Fibroblast of peridontal ligament (primary cell): ENCODE results near the gene PFKFB3.
"Not testable (repeated sequence)": the region's sequence is repeated elsewhere in the genome, so short reads cannot be mapped to it uniquely, and the experiment has no call there.

Experiments
- DNase-seq: peaks from one replicate; pipeline ENCODE4 v3.0.0-alpha.2; 2010; ENCODE audit errors: extremely low read depth

Gene PFKFB3

DNA sequence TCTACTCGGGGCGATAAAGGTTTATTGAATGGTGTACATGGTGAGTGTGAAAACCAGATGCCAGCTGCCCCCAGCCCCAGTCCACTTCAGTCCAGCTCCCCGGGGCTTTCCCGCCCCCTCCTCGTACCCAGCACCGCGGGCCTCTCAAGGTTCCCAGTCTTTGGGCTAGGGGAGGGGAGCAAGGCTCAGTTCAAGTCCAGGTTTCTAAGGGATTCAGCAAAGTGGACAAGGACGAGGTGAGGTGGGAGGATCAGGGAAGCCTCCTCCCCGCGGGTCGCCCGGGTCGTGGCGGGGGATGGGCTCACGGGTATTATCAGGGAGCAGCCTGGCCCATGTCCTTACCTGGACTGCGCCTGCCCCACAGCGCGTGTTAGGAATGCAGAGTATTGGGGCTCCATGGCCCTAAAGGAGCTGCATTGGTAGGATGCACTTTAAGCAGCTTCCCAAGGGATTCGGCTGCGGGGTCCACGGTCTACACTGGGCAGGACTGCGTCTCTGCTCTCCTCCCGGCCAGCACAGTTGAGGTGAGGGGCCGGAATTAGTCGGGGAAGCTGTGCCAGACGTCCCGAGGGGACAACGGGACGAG, 541 bp upstream of the PFKFB3 start:
- DNase-seq, result no peak

DNA sequence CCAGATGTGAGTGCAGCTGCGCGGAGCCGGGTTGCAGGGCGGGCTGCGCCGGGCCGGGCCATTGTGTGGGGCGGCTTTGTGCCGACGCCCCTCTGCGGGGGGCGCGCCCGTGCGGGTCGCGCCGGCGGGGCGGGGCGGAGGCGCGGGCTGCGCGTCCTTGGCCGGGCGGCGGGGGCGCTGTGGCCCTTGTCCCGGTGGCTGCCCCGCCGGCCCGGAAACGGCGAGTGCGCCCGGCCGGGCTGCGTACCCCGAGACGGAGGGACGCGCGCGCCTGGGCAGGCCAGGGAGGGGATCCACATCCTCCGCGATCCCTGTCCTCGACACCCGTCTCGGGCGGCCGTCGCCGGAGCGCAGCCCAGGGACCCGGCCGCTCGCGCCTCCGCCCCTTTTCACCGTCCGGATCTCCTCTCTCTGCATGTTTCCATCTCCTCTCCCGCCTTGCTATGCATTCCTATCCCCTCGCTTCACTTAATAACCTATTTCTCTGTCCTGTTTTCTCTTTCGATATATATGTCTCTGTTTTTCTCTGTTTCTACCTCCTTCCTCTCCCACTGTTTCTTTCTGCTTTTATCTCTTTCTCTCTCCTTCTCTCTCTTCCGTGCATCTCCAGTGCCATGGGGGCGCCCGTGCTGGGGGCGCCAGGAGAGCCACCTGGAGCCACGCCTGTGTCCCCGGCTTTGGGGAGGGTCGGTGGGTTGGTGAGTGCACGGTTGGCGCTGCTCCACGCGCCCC, 765 bp downstream of the PFKFB3 start:
- DNase-seq, result peak; percentile 33

DNA sequence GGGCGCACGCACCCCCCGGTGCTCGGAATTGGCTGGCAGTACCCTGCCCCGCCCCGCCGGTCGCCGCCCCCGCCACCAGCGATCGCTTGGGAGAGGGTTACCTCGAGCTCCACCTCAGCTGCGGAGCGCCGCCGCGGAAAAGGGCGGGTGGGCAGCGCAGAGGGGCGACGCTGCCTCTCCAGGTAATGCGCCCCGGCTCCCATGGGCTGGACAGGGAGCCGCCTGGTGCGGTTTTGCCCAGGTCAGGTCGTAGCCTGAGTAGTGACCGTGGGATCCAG, 1.3 kb downstream of the PFKFB3 start:
- no peak for DNase-seq

DNA sequence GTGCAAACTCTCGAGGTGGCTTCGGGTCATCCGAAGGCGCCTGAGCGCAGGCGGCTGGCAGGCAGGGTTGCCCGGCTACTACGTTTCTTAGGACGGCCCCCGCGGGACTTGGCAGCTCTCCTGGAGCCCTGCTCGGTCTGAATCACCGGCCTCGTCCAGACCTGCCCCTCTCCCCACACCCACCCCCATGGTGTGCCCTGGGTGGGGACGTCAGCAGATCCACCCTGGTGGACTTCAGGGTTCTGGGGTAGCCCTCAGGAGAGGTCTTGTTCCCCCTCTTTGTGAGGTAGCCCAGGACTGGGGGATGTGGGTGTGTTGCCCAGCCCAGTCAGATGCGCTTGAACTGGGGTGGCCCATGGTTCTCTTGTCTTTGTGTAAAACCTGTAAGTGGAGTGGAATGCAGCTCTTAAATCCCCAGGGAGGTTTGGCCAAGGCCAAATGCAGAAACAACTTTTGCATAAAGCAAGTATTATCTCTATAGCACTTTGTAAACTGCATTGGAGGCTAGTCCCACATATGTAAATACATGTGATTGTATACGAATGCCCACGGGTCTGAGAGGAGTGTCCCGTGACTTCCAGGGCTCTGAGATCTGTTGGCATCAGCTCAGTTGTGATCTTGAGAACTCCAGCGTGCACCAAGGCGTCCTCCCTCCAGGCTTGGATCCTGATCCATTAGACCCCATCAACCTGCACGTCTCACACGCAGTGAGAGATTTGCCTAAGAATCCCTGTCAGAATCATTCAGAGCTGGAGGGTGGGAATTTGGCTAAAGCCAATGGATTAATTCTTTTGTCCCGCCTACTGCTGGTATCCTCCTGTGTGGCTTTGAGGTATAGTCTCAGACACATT, 1.8 kb downstream of the PFKFB3 start:
- peak; percentile 61 for DNase-seq

DNA sequence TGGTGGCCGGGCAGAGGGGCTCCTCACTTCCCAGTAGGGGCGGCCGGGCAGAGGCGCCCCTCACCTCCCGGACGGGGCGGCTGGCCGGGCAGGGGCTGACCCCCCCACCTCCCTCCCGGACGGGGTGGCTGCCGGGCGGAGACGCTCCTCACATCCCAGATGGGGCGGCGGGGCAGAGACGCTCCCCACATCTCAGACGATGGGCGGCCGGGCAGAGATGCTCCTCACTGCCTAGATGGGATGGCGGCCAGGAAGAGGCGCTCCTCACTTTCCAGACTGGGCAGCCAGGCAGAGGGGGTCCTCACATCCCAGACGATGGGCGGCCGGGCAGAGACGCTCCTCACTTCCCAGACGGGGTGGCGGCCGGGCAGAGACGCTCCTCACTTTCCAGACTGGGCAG, 3.8 kb downstream of the PFKFB3 start:
- DNase-seq, result not testable (repeated sequence)

DNA sequence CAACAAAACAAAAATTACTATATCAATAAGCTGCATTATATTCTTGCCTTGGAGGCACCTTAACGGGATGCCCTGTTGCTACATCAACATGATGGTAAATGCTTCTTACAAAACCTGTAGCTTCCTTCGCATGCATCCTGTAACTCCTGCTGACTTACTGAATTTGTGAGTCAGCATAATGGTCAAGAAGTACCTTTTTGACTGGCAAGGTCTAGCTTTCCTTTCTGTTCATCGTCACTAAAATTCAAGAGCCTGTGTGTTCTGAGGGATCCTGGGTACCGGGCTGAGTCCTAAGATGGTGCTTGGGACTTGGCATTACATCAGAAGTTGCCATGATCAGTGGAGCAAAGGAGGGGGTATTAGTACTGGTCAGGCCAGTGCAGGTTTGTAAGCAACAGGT, 4.9 kb downstream of the PFKFB3 start:
- no peak for DNase-seq

DNA sequence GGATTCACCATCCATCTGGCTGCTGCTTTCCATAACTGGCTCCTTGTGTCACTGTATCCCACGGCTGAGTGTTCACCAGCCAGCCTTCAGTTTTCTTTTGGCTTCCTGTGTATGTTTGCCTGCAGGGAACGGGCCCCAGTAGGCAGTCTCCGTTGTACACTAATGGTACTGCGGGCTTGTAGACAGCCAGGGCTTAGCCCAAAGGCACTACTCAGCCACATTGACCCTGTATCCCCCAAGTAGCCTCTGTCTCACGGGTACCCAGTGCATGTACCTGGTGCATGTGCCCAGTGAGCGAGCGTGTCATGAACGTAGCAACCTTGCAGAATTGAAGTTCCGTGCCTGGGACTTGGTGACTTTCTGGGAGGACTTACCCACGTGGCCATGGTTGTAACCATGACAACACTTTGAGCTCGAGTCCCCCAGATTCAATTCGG, 6.1 kb downstream of the PFKFB3 start:
- no peak for DNase-seq

DNA sequence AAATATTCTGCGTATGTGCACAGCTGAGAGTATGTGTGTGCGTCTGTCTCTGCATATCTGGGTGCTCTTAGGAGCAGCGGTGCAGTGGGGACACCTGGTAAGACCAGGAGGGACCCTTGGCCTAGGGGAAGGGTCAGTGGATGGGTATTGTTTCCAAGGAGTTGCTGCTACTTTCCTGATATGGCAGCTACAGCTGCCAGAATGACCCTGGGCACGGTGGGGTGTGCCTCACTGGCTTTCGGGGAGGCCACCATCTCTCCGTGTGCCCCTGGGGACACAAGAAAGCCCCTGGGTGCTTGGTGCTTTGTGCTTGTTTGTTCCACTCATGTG, 8.6 kb downstream of the PFKFB3 start:
- no peak for DNase-seq

DNA sequence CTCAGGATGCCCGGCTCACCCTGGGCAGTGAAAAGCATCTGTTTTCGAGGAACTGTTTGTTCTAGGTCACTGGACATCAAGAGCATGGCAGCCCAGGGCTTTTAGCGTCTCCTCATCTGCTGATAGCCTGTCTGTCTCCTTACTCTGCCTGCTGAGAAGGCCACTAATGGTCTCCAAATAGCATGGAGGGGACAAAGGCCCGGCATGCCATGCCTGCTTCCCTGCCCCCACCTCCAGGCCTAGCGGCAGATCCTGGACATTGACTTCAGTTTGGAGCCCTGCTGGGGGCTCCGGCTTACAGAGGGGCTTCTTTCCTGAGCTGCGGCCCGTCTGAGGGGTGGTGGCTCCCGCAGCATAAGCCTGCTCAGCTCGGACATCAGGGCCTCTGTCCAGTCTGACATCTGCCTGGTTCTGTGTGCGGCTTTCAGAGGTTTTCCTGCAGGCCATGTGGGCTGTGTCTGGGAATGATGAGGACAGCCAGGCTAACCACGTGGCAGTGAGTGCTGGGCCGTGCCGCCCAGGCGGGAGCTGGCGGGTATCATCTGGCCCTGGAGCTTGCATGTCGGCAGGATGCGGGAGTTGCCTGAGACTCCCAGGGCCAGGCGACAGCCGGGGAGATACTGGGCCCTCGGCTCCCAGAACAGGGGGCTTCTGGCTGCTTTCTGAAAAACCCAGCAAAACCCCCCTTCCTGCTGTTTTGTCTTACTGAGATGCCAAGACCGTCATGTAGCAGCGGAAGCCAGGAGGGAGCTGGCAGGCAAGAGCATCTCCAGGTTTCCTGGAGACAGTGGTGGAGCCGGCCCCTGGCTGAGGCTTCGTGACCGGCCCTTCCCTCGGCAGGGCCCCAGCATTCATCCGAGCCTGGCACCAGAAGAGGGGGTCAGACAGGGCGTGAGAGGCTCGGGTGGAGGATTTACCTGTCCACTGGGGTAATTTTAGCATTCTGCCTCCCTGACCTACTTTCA, 9.2 kb downstream of the PFKFB3 start:
- no peak for DNase-seq

DNA sequence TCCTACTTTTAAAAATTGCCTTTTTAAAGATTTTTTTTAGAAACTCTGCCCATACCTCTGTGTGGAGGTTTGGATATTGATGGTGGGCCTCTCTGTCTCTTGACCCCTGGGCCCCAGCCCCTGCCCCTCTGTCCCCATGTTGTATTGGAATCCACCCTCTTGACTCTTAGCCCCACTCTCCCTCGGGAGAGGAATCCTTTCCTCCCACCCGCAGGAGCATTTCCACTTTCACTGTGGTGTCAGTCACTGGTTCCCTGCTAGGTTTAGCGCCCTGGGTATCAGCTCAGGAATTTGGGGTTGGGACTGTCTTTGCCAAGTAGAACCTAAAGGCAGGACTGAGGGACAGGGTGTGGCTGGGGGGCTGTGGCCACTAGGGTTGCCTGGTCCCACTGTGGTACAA, 10.1 kb downstream of the PFKFB3 start:
- DNase-seq, result no peak

DNA sequence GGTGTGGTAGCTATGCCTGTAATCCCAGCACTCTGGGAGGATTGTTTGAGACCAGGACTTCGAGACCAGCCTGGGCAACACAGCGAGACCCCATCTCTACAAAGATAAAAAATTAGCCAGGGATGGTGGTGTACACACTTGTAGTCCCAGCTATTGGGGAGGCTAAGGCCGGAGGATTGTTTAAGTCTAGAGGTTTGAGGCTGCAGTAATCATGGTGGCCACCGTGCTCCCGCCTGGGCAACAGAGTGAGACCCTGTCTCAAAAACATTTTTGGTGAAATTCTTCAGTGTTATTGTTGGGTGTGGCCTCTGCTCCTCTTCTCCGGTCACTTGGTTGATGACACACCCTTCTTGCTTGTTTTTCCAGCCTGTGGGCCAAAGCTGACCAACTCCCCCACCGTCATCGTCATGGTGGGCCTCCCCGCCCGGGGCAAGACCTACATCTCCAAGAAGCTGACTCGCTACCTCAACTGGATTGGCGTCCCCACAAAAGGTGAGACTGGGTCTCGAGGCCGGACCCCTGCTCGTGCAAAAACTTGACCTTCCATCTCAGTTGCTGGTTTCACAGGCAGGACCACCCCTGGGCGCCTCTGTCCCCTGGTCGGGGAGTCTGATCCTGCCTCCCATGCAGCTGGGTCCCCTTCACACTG, 10.6 kb downstream of the PFKFB3 start:
- DNase-seq, result no peak

DNA sequence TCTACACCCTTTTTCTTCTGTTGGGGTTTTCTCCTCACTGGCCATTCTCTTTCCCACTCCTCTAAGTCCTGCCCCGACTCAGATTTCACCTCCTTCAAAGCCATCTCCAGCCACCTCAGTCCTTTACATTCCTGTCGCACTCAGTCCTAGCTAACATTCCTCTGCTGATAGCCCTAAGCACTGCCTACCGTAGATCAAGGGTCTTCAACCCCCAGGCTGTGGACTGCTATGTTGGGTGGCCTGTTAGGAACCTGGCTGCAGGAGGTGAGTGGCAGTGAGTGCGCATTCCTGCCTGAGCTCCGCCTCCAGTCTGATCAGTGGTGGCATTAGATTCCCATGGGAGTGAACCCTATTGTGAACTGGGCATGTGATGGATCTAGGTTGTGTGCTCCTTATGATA, 11.2 kb downstream of the PFKFB3 start:
- no peak for DNase-seq

DNA sequence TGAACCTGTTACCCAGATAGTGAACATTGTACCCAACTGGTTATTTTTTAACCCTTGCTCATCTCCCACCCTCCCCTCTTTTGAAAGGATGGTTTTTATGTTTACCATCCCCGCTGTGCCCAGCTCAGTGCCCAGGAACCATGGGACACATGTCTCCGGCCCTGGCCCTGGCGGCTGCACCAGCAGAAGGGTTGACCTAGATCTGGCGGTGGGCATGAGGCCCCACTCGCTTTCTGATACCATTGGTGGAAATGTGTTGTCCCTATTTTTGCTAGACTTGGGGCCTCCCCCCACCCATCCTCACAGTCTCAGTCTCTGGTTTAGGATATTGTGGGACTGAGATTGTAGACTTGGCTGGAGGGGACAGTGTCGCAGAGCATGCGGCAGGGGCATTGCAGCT, 11.9 kb downstream of the PFKFB3 start:
- no peak for DNase-seq

DNA sequence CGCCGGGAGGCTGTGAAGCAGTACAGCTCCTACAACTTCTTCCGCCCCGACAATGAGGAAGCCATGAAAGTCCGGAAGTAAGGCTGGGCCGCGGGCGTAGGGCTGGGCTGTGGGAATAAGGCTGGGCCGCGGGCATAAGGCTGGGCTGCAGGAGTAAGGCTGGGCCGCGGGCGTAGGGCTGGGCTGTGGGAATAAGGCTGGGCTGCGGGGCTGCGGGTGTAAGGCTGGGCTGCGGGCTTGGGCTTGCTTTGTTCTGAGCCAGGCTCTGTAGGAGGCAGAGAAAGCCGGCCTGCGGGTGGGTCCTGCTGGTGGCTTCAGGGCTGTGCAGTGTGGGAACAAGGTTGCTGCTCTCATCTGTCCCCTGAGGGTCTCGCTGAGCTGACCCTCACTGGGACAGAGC, 12.5 kb downstream of the PFKFB3 start:
- no peak for DNase-seq

DNA sequence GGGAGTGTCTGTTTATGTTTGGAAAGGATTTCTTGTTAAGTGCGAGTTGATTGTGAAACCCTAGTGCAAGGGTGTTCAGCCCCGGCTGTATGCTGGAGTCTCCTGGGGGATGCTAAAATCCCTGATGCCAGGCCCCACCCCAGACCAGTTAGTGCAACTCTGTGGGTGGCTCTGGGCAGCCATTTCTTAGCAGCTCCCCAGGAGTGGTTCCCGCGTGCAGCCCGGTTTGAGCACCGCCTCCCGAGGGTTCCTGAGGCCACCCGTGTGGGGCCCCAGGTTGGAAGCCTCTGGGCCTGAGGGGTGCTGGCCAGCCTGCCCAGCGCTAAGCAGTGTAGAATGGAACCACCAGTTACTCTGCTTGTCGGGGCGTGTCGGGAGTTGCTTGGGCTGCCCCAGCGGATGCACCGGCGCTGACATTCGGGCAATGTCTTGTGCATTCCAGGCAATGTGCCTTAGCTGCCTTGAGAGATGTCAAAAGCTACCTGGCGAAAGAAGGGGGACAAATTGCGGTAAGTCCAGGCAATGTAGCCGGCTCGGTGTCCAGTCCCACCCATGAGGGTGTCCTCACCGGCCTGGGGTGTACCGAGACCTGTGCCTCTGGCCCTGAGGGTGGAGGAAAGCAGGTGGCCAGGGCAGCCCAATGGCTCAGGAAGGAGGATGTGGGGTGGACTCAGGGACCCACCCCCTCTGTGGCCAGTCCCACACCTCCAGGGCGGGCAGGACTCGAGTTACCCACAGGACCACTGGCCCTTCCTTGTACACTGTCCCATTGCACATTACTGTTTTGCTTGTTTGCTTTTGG, 13.2 kb downstream of the PFKFB3 start:
- no peak for DNase-seq

DNA sequence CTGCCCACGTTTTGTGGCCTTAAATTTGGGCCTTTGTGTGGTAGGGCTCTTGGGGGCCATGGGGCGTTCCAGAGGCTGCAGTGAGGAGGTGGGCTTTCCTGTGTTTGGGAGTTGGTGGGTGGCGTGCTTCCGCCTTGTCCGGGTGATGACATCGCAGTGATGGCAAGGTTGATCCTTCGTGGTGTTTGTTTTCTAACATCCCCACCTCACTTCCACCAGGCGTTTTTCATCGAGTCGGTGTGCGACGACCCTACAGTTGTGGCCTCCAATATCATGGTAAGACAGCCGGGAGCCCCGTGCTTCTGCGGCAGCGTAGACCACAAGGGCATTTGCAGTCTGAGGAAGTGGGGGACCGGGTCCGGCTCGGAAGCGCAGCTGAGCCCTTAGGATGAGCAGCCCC, 14.2 kb downstream of the PFKFB3 start:
- no peak for DNase-seq

DNA sequence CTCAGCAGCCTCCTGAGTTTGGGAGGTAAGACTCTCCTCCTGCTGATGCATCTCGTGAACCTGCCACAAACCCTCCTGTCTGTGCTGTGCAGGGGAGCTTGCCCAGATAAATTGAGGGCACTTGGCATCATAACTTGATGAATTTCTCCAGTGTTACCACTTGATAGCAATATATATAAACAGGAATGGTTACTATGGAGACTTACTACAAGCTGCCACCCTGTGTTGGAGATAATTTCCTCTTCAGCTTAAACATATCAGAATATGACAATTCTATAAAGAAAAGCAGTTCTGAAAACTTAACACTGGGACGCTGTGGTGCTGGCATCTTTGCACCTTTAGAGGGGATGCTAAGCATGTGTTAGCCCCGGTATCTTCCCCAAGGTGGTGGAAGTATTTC, 14.9 kb downstream of the PFKFB3 start:
- no peak for DNase-seq

DNA sequence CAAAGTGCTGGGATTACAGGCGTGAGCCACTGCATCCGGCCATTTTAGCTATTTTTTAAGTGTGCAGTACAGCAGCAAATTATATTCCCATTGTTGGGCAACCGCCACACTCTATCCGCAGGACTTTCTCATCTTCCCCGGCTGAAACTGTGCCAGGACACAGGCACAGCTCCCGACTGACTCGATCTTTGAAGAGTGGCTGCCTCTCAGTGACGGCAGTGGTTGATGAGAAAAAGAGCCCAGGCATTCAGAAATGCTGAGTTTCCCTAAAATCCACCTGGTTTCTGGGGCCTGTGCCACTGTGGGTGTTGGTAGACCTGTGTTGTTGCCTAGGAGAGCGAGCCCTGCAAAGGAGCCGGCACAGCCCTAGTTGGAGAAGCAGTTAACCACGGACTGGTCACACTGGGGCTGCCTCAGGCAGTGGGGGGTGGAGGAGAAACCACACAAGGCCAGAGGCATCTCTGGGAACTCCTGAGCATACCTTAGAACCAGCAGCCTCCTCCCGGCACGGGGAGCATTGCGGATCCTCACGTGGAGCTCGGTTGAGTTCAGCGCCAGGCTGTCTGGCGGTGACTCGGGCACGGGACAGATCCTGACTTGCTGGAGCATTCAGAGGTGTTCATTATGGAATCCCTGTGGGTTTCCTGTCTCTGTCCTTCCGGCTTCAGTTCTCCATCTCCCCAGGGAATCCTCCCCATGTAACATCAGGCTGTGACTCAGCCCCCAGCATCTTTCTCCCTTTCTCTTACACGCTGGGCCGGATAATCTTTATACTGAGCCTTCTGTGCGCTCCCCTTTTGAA, 16.2 kb downstream of the PFKFB3 start:
- no peak for DNase-seq

DNA sequence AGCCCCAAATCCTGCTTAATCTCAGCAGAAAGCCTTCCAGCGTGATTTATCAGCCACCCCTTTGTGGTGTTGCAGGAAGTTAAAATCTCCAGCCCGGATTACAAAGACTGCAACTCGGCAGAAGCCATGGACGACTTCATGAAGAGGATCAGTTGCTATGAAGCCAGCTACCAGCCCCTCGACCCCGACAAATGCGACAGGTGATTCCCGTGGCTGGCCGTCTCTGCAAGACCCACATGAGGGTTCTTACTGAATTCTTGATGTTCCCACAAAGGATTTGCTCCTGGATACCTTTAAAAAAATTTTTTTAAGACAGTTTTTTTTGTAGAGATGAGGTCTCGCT, 16.7 kb downstream of the PFKFB3 start:
- no peak for DNase-seq
